ENCODE data around the gene BCDIN3D. TPM values are rescaled to one million over a fixed set of nuclear protein-coding genes. Genes with fewer than 3 reads are reported as not detected.

BCDIN3D gene
- total and polyA plus RNA-seq, 9 of the 15 experiments (the other 6 are each of a cell fraction or from before 2014, with no cell fraction given) = 3.7 to 6.9 (median 5.6) TPM

- TF ChIP-seq SNRNP70 (optimal IDR thresholded peaks at IDR 0.05; ENCODE audit: low read depth, low read length) (no peak), ZBTB5 (IDR thresholded peaks at IDR 0.05) (no peak), GMEB1 (CRISPR knock-in tag; IDR thresholded peaks at IDR 0.05) (0 out of 2 replicates have a peak, but pooled peaks have one; percentile 13), BDP1 (IDR thresholded peaks at IDR 0.05; ENCODE audit: insufficient read depth, insufficient read length) (no peak), NFYB (IDR thresholded peaks at IDR 0.05; ENCODE audit: extremely low read depth, insufficient read length) (peak; percentile 19), POLR2G (IDR thresholded peaks at IDR 0.05; ENCODE audit: low read depth, low read length) (peak; percentile 91), SFPQ (IDR thresholded peaks at IDR 0.05; ENCODE audit: low read depth, low read length) (no peak), NR2F6 (CRISPR knock-in tag; IDR thresholded peaks at IDR 0.05) (no peak), HMGXB4 (CRISPR knock-in tag; IDR thresholded peaks at IDR 0.05) (0 out of 2 replicates have a peak, but pooled peaks have one; percentile 39), ZNF146 (CRISPR knock-in tag; IDR thresholded peaks at IDR 0.05; ENCODE audit: unreplicated experiment) (no peak), PRPF4 (IDR thresholded peaks at IDR 0.05; ENCODE audit: insufficient read depth, low read depth, low read length, poor library complexity, severe bottlenecking) (no peak), RUNX1 (IDR thresholded peaks at IDR 0.05; ENCODE audit: low read depth) (no peak), NFIX (CRISPR knock-in tag; IDR thresholded peaks at IDR 0.05; ENCODE audit: low read depth) (no peak), THAP7 (CRISPR knock-in tag; IDR thresholded peaks at IDR 0.05) (no peak), ZNF668 (CRISPR knock-in tag; IDR thresholded peaks at IDR 0.05) (no peak), SMAD4 (CRISPR knock-in tag; conservative IDR thresholded peaks at IDR 0.05) (no peak), ZFP36 (IDR thresholded peaks at IDR 0.05; ENCODE audit: low read depth, low read length, partially characterized antibody) (no peak), ZNF644 (tag; IDR thresholded peaks at IDR 0.05; ENCODE audit: low read depth) (no peak), PTBP1 (IDR thresholded peaks at IDR 0.05; ENCODE audit: low read depth, low read length) (no peak)
Observed at GRCh38 chr12:49828133-49829091, 14.5 kb downstream of the BCDIN3D start, which contains the start of gene NCKAP5L (continued).
